KG1 (cell line): ENCODE measurements around the gene CNBP.
"Not testable (repeated sequence)": the region's sequence is repeated elsewhere in the genome, so short reads cannot be mapped to it uniquely, and the experiment has no call there.

ENCODE experiments used
- DNase-seq: peaks from one replicate; lab custom pipeline; 2025; lab: John Stamatoyannopoulos, UW

The CNBP gene

GRCh38 chr3:129183569-129184395 is at the start of gene CNBP:
CNBP (minus strand) TSS chr3:129183896; CDS start chr3:129171757, 12,139 bp downstream.
- DNase-seq, result peak; percentile 84

GRCh38 chr3:129231331-129232119 is 47.8 kb upstream of the CNBP start:
- no peak for DNase-seq

- peak; percentile 11 for DNase-seq
Observed at GRCh38 chr3:129230311-129231019, 46.8 kb upstream of the CNBP start.

- no peak for DNase-seq
Observed at GRCh38 chr3:129228891-129229585, 45.3 kb upstream of the CNBP start.

GRCh38 chr3:129226374-129226773 is 42.7 kb upstream of the CNBP start:
- no peak for DNase-seq

- peak; percentile 58 for DNase-seq
Observed at GRCh38 chr3:129224984-129225393, 41.3 kb upstream of the CNBP start.

- peak; percentile 38 for DNase-seq
Observed at GRCh38 chr3:129224387-129224786, 40.7 kb upstream of the CNBP start.

GRCh38 chr3:129218742-129219141 is 35.0 kb upstream of the CNBP start:
- DNase-seq, result no peak

GRCh38 chr3:129213238-129213637 is 29.5 kb upstream of the CNBP start:
- DNase-seq, result no peak

GRCh38 chr3:129211772-129212171 is 28.1 kb upstream of the CNBP start:
- no peak for DNase-seq

- DNase-seq, result no peak
Observed at GRCh38 chr3:129211345-129211744, 27.6 kb upstream of the CNBP start.

- no peak for DNase-seq
Observed at GRCh38 chr3:129207479-129207878, 23.8 kb upstream of the CNBP start.

GRCh38 chr3:129205109-129205832 is 21.6 kb upstream of the CNBP start:
- no peak for DNase-seq

GRCh38 chr3:129204473-129204872 is 20.8 kb upstream of the CNBP start:
- DNase-seq, result no peak

- DNase-seq, result no peak
Observed at GRCh38 chr3:129199366-129199765, 15.7 kb upstream of the CNBP start.

- DNase-seq, result no peak
Observed at GRCh38 chr3:129197321-129197720, 13.6 kb upstream of the CNBP start.

GRCh38 chr3:129196601-129197000 is 12.9 kb upstream of the CNBP start:
- no peak for DNase-seq

- DNase-seq, result no peak
Observed at GRCh38 chr3:129195731-129196256, 12.1 kb upstream of the CNBP start.

GRCh38 chr3:129189793-129190192 is 6.1 kb upstream of the CNBP start:
- DNase-seq, result not testable (repeated sequence)

GRCh38 chr3:129187857-129188256 is 4.2 kb upstream of the CNBP start:
- no peak for DNase-seq

GRCh38 chr3:129185783-129186182 is 2.1 kb upstream of the CNBP start:
- DNase-seq, result no peak
